Upper lobe of left lung (tissue), 6 donors: ENCODE data around the gene ZNF668. TPM values are rescaled to one million over a fixed set of nuclear protein-coding genes. Genes with fewer than 3 reads are reported as not detected.
"Not testable (repeated sequence)": the region's sequence is repeated elsewhere in the genome, so short reads cannot be mapped to it uniquely, and the experiment has no call there.

ENCODE experiments used
- ATAC-seq, 2 donors: fragments of 200-7000 bp; cut with Tn5 transposase; one replicate each; pipeline ENCODE4 v1.9.1; 2022; ENCODE audit warnings: mild to moderate bottlenecking in 2 of 2, moderate library complexity in 2 of 2; ENCODE audit not compliant: low FRiP score in 2 of 2
- DNase-seq, 2 donors: peaks; one replicate each; pipeline ENCODE4 v3.0.0-alpha.2; 2019 to 2020
- H3K27ac ChIP-seq, 4 donors: fragments of 200-600 bp; sonication (generic); one replicate each; pipeline ENCODE4 v1.5.1; 2016 to 2019
- H3K27me3 ChIP-seq, 4 donors: fragments of 200-600 bp; sonication (generic); one replicate each; pipeline ENCODE4 v1.5.1; 2017 to 2019
- H3K36me3 ChIP-seq, 4 donors: fragments of 200-600 bp; sonication (generic); one replicate each; pipeline ENCODE4 v1.5.1; 2016 to 2019
- H3K4me1 ChIP-seq, 4 donors: fragments of 200-600 bp; sonication (generic); one replicate each; pipeline ENCODE4 v1.5.1; 2018 to 2019
- H3K4me3 ChIP-seq, 4 donors: fragments of 200-600 bp; sonication (generic); one replicate each; pipeline ENCODE4 v1.5.1; 2017 to 2019; ENCODE audit warnings: mild to moderate bottlenecking in 2 of 4, moderate library complexity in 1 of 4
- H3K9me3 ChIP-seq, 4 donors: fragments of 200-600 bp; sonication (generic); one replicate each; pipeline ENCODE4 v1.5.1; 2018 to 2019
- CTCF ChIP-seq, 6 experiments: fragments of 450-650 bp in 4 of 6; fragments of 200-600 bp in 2 of 6; sonication (generic) in 2 of 6; IDR thresholded peaks; one replicate each; pipeline ENCODE4 v1.5.1; 2016 to 2019; ENCODE audit warnings: antibody characterized with exemption in 6 of 6
- EP300 ChIP-seq, 4 donors: sonication (generic); formaldehyde crosslinking; IDR thresholded peaks; one replicate each; pipeline ENCODE4 v1.5.1; 2017; ENCODE audit warnings: antibody characterized with exemption in 4 of 4, control low read depth in 2 of 4
- POLR2A ChIP-seq, 4 donors: fragments of 450-650 bp; IDR thresholded peaks; one replicate each; pipeline ENCODE4 v1.5.1; 2016 to 2017; ENCODE audit warnings: antibody characterized with exemption in 4 of 4, mild to moderate bottlenecking in 2 of 4
- POLR2AphosphoS5 ChIP-seq, 2 donors: sonication (generic); formaldehyde crosslinking; IDR thresholded peaks; one replicate each; pipeline ENCODE4 v1.5.1; 2017; ENCODE audit warnings: antibody characterized with exemption in 2 of 2
- WGBS, 2 donors: methylation state at CpG; one replicate each; pipeline ENCODE4 v1.1.5; 2017 to 2018; 5-methylcytosine and 5-hydroxymethylcytosine counted together
- total RNA-seq, 6 donors: library from RNA; depleted of rRNA in 4 of 6; stranded (reverse); fragments of >200 nt in 4 of 6; gene quantifications; one replicate each; pipeline versions ENCODE4 v1.1.0 to v1.2.1, GENCODE V29; 2016 to 2021
- donor health status: DM: no; HTN: no; CAD: no; lungs with moderate emphysema.
- donor health status: DM: no; HTN: yes; CAD: no; lungs with severe emphysema.

Gene ZNF668
- total RNA-seq, 6 donors from 2014 or later, result 8.4 to 21.0 (median 11.4) TPM

- Histone ChIP-seq H3K4me1 (no peaks in the 10 kb centered on the region), H3K4me3 (no peak overlapping the region), H3K27me3 (no peaks in the 10 kb centered on the region), H3K9me3 (no peaks in the 10 kb centered on the region), H3K36me3 (no peaks in the 10 kb centered on the region), H3K27ac (peak overlapping the region in 2 of 4 donors; percentile 65 to 66)
- TF ChIP-seq POLR2AphosphoS5 (IDR thresholded peaks at IDR 0.05) (no peak), CTCF (IDR thresholded peaks at IDR 0.05) (no peak), POLR2A (IDR thresholded peaks at IDR 0.05) (peak in 1 of 4 donors; percentile 55)
- 76 to 85% methylated on average over 5 of the region's 5 CpGs for WGBS, 2 donors
- peak in 1 of 2 donors; percentile 60 for ATAC-seq
- no peak for DNase-seq
Measured at GRCh38 chr16:31025339-31025738, 48.7 kb downstream of the ZNF668 start.

GRCh38 chr16:31023627-31024226 is 50.3 kb downstream of the ZNF668 start:
- Histone ChIP-seq H3K4me3 (no peak overlapping the region), H3K9me3 (no peaks in the 10 kb centered on the region), H3K36me3 (no peaks in the 10 kb centered on the region), H3K4me1 (no peaks in the 10 kb centered on the region), H3K27me3 (no peaks in the 10 kb centered on the region), H3K27ac (no peak overlapping the region)
- ATAC-seq (no peak), DNase-seq (no peak)
- 70 to 75% methylated on average over 6 of the region's 6 CpGs for WGBS, 2 donors
- TF ChIP-seq EP300 (IDR thresholded peaks at IDR 0.05) (no peak), CTCF (IDR thresholded peaks at IDR 0.05) (no peak), POLR2AphosphoS5 (IDR thresholded peaks at IDR 0.05) (no peak), POLR2A (IDR thresholded peaks at IDR 0.05) (no peak)

- Histone ChIP-seq H3K4me3 (no peak overlapping the region), H3K4me1 (no peaks in the 10 kb centered on the region), H3K27ac (no peak overlapping the region), H3K36me3 (no peaks in the 10 kb centered on the region), H3K27me3 (no peaks in the 10 kb centered on the region), H3K9me3 (no peaks in the 10 kb centered on the region)
- WGBS, 2 donors, result 87 to 95% methylated on average over 4 of the region's 4 CpGs
- no peak for DNase-seq
- ATAC-seq, result no peak
- TF ChIP-seq POLR2AphosphoS5 (IDR thresholded peaks at IDR 0.05), result no peak
- no peak for TF ChIP-seq CTCF (IDR thresholded peaks at IDR 0.05)
- TF ChIP-seq POLR2A (IDR thresholded peaks at IDR 0.05), result no peak
- TF ChIP-seq EP300 (IDR thresholded peaks at IDR 0.05), result no peak
Measured at GRCh38 chr16:31023252-31023602, 50.8 kb downstream of the ZNF668 start.

- Histone ChIP-seq H3K27me3 (no peaks in the 10 kb centered on the region), H3K27ac (no peak overlapping the region), H3K4me1 (no peaks in the 10 kb centered on the region), H3K9me3 (no peaks in the 10 kb centered on the region), H3K4me3 (no peak overlapping the region), H3K36me3 (no peaks in the 10 kb centered on the region)
- DNase-seq (peak in 1 of 2 donors; percentile 44), ATAC-seq (no peak)
- TF ChIP-seq POLR2AphosphoS5 (IDR thresholded peaks at IDR 0.05), result no peak
- no peak for TF ChIP-seq CTCF (IDR thresholded peaks at IDR 0.05)
- TF ChIP-seq POLR2A (IDR thresholded peaks at IDR 0.05), result no peak
- no peak for TF ChIP-seq EP300 (IDR thresholded peaks at IDR 0.05)
- WGBS, 2 donors, result 81 to 90% methylated on average over 12 of the region's 12 CpGs
Measured at GRCh38 chr16:31022544-31023251, 51.3 kb downstream of the ZNF668 start.

GRCh38 chr16:31020536-31020935 is 53.5 kb downstream of the ZNF668 start:
- ATAC-seq, result no peak
- no peak overlapping the region for H3K4me3 ChIP-seq
- 94 to 97% methylated on average over 3 of the region's 3 CpGs for WGBS, 2 donors
- no peaks in the 10 kb centered on the region for H3K9me3 ChIP-seq
- H3K4me1 ChIP-seq, result no peaks in the 10 kb centered on the region
- no peak overlapping the region for H3K27ac ChIP-seq
- H3K36me3 ChIP-seq, result no peaks in the 10 kb centered on the region
- DNase-seq, result no peak
- H3K27me3 ChIP-seq, result no peaks in the 10 kb centered on the region
- TF ChIP-seq POLR2AphosphoS5 (IDR thresholded peaks at IDR 0.05) (no peak), EP300 (IDR thresholded peaks at IDR 0.05) (no peak), POLR2A (IDR thresholded peaks at IDR 0.05) (no peak), CTCF (IDR thresholded peaks at IDR 0.05) (no peak)

- H3K4me3 ChIP-seq, H3K36me3 ChIP-seq, H3K4me1 ChIP-seq, ATAC-seq, DNase-seq, H3K27ac ChIP-seq, H3K27me3 ChIP-seq, H3K9me3 ChIP-seq: not testable (repeated sequence)
- 87 to 93% methylated on average over 10 of the region's 10 CpGs for WGBS, 2 donors
Measured at GRCh38 chr16:31017756-31018155, 56.3 kb downstream of the ZNF668 start.
